NT2/D1 (cell line): ENCODE data around the gene TTC34.

ENCODE experiments used
- DNase-seq: peaks from one replicate; pipeline ENCODE4 v3.0.0-alpha.2; 2011; ENCODE audit warnings: low read depth, low spot score
- H3K27me3 ChIP-seq: 2 replicates; pipeline ENCODE4 v1.6.0; 2011; ENCODE audit warnings: mild to moderate bottlenecking; ENCODE audit not compliant: insufficient read length, insufficient read depth
- H3K36me3 ChIP-seq: 2 replicates; pipeline ENCODE4 v1.6.1; 2011; ENCODE audit warnings: mild to moderate bottlenecking, low read length, mixed read lengths; ENCODE audit not compliant: insufficient read depth, insufficient read length
- H3K4me1 ChIP-seq: 2 replicates; pipeline ENCODE4 v1.5.1; 2011; ENCODE audit not compliant: insufficient read depth, insufficient read length
- H3K4me3 ChIP-seq: 2 replicates; pipeline ENCODE4 v1.5.1; 2011; ENCODE audit warnings: low read depth; ENCODE audit not compliant: insufficient read length
- H3K9ac ChIP-seq: 2 replicates; pipeline ENCODE4 v1.6.0; 2011; ENCODE audit warnings: low read depth; ENCODE audit not compliant: insufficient read length
- H3K9me3 ChIP-seq: 2 replicates; pipeline ENCODE4 v1.5.1; 2011; ENCODE audit warnings: mild to moderate bottlenecking, low read length; ENCODE audit not compliant: insufficient read depth
- SUZ12 ChIP-seq: IDR thresholded peaks from 2 replicates; pipeline ENCODE4 v1.6.1; 2011; ENCODE audit not compliant: insufficient read length, insufficient read depth; ENCODE audit errors: extremely low read depth
- YY1 ChIP-seq: IDR thresholded peaks from 2 replicates; pipeline ENCODE4 v1.6.1; 2011; ENCODE audit not compliant: insufficient read length, insufficient read depth
- ZNF274 ChIP-seq: IDR thresholded peaks from 2 replicates; pipeline ENCODE4 v1.6.1; 2011; ENCODE audit warnings: mild to moderate bottlenecking, low read depth, low read length

The TTC34 gene

GRCh38 chr1:2611621-2612437 is 189.7 kb downstream of the TTC34 start:
- Histone ChIP-seq H3K27me3 (peaks cover 10% of the 10 kb centered on the region), H3K4me3 (no peak overlapping the region)

GRCh38 chr1:2611031-2611501 is 190.4 kb downstream of the TTC34 start:
- H3K9me3 ChIP-seq: no peaks in the 10 kb centered on the region
- no peak for DNase-seq
- TF ChIP-seq ZNF274 (no peak), YY1 (no peak), SUZ12 (no peak)
- H3K4me1 ChIP-seq: peaks cover 9% of the 10 kb centered on the region
- no peaks in the 10 kb centered on the region for H3K36me3 ChIP-seq
- H3K27me3 ChIP-seq: peaks cover 10% of the 10 kb centered on the region
- no peak overlapping the region for H3K9ac ChIP-seq
- no peak overlapping the region for H3K4me3 ChIP-seq

More at GRCh38 chr1:2611621-2612437, 189.7 kb downstream of the TTC34 start:
- TF ChIP-seq ZNF274 (no peak), SUZ12 (no peak), YY1 (no peak)
- Histone ChIP-seq H3K9me3 (no peaks in the 10 kb centered on the region), H3K36me3 (no peaks in the 10 kb centered on the region), H3K4me1 (peaks cover 9% of the 10 kb centered on the region), H3K9ac (no peak overlapping the region)
- no peak for DNase-seq

GRCh38 chr1:2610036-2610959 is 191.2 kb downstream of the TTC34 start:
- Histone ChIP-seq H3K27me3 (peaks cover 10% of the 10 kb centered on the region), H3K4me1 (peaks cover 9% of the 10 kb centered on the region), H3K36me3 (no peaks in the 10 kb centered on the region), H3K9me3 (no peaks in the 10 kb centered on the region), H3K4me3 (no peak overlapping the region), H3K9ac (no peak overlapping the region)
- no peak for DNase-seq
- TF ChIP-seq ZNF274: no peak
- no peak for TF ChIP-seq SUZ12
- no peak for TF ChIP-seq YY1

- Histone ChIP-seq H3K4me1 (peaks cover 9% of the 10 kb centered on the region), H3K36me3 (no peaks in the 10 kb centered on the region), H3K9ac (no peak overlapping the region), H3K27me3 (peaks cover 10% of the 10 kb centered on the region), H3K9me3 (no peaks in the 10 kb centered on the region), H3K4me3 (no peak overlapping the region)
- TF ChIP-seq SUZ12 (no peak), YY1 (no peak), ZNF274 (no peak)
- DNase-seq: no peak
Observed at GRCh38 chr1:2609319-2610035, 192.0 kb downstream of the TTC34 start.

- H3K9ac ChIP-seq: no peak overlapping the region
- TF ChIP-seq SUZ12 (no peak), YY1 (no peak), ZNF274 (no peak)
- H3K27me3 ChIP-seq: peaks cover 10% of the 10 kb centered on the region
Observed at GRCh38 chr1:2607641-2608091, 193.8 kb downstream of the TTC34 start.

GRCh38 chr1:2606881-2607621 is 194.4 kb downstream of the TTC34 start:
- Histone ChIP-seq H3K4me1 (peaks cover 5% of the 10 kb centered on the region), H3K27me3 (peaks cover 10% of the 10 kb centered on the region), H3K4me3 (no peak overlapping the region)

More at GRCh38 chr1:2607641-2608091, 193.8 kb downstream of the TTC34 start:
- Histone ChIP-seq H3K9me3 (no peaks in the 10 kb centered on the region), H3K36me3 (no peaks in the 10 kb centered on the region), H3K4me3 (no peak overlapping the region), H3K4me1 (peaks cover 7% of the 10 kb centered on the region)
- DNase-seq: no peak

More at GRCh38 chr1:2606881-2607621, 194.4 kb downstream of the TTC34 start:
- no peak for TF ChIP-seq SUZ12
- no peak for TF ChIP-seq ZNF274
- no peaks in the 10 kb centered on the region for H3K9me3 ChIP-seq
- no peak for DNase-seq
- no peaks in the 10 kb centered on the region for H3K36me3 ChIP-seq
- no peak overlapping the region for H3K9ac ChIP-seq
